ENCODE data around the gene ARF1.
A peak's percentile ranks its signal among the peaks of the same experiment; 100 is the strongest.

The ARF1 gene

DNA sequence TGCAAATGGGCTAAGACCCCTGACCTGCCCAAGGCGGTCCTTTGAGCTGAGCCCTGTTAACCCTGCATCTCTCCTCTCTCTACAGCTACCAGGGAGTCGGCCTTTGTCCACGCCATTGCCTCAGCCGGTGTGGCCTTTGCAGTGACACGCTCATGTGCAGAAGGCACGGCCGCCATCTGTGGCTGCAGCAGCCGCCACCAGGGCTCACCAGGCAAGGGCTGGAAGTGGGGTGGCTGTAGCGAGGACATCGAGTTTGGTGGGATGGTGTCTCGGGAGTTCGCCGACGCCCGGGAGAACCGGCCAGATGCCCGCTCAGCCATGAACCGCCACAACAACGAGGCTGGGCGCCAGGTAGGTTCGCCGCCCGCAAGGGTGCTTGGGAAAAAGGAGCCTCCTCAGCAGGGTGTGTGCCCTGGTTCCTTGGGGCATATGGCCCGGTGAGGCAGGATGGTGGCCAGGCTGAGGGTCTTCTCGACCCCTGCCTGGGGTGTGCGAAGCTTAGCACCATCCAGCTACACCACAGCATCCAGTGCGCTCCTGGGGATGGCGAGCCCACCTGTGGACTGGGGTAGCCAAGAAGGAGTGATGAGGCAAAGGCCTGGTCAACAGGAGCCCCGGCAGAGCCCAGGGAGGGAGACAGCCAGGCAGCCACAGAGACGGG lies 31.8 kb upstream of the ARF1 start:
- DNase-seq, result no peak

GRCh38 chr1:228058172-228058948 lies 24.1 kb upstream of the ARF1 start:
- no peak for DNase-seq

DNA sequence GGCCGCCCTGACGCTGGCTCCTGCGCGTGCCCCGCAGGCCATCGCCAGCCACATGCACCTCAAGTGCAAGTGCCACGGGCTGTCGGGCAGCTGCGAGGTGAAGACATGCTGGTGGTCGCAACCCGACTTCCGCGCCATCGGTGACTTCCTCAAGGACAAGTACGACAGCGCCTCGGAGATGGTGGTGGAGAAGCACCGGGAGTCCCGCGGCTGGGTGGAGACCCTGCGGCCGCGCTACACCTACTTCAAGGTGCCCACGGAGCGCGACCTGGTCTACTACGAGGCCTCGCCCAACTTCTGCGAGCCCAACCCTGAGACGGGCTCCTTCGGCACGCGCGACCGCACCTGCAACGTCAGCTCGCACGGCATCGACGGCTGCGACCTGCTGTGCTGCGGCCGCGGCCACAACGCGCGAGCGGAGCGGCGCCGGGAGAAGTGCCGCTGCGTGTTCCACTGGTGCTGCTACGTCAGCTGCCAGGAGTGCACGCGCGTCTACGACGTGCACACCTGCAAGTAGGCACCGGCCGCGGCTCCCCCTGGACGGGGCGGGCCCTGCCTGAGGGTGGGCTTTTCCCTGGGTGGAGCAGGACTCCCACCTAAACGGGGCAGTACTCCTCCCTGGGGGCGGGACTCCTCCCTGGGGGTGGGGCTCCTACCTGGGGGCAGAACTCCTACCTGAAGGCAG lies 23.4 kb upstream of the ARF1 start:
- peak; percentile 64 for DNase-seq

GRCh38 chr1:228059634-228060457 lies 22.7 kb upstream of the ARF1 start:
- peak; percentile 83 for DNase-seq

GRCh38 chr1:228060458-228061190 lies 21.9 kb upstream of the ARF1 start:
- no peak for DNase-seq

DNA sequence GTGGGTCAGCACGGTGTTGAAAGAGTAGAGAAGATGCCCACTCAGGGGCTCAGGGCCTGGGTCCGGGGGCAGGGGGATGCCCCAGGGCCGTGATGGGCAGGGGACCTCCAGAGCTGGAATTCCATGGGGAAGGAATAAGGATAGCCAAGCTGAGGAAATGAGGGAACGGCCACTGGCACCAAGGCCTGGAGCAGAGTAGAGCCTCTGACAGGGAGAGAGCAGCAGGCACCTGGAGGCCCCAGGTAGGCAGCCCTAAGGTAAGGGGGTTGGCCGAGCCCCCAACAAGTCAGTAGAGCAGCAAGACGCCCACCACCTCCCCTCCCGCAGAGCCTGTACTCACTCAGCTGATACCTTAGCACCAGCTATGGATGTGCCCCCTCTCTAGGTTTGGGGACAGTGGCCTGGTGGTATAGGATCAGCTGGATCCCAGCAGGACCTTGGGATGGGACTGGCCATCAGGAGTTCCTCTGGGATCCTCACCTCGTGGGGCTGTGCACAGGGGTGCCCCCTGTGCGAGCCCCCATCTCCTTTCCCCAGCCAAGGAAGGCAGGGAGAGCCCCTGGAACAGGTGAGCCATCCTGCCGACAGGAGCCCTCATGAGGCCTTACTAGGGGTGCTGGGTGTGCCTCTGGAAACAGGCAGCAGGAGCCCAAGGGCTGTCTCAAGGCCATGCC lies 21.0 kb upstream of the ARF1 start:
- no peak for DNase-seq

DNA sequence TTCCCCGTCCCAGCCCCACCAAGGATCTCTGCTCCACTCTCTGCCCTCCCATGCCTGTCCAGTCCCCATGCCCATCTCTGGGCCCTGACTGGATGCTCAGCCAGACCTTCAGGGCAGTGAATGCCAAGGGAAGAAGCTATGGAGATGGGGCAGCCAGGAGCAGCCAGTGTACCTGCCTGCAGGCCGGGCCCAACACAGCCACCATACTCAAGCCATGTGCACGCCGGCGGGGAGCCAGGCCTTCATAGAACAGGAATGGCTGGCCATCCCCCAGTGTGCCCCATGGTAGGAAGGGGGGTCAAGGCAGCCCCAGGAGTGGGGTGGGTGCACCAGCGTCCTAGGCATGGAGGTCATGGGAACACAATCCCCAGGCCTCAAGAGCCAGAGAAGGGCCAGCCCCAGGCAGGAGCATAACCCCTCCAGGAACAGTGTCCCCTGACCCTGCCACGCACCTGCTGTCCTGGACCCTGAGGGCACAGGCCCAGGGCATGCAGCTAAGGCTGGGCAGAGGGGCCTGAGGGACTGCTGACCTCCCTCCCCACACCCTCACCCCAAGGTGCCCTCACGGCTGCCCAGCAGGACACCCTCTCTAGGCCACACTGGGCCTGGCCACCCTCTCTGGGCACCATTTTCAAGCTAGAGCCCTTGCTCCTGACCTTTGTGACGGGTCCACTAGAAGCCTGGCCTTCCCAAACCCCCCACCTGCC lies 20.3 kb upstream of the ARF1 start:
- DNase-seq, result no peak

DNA sequence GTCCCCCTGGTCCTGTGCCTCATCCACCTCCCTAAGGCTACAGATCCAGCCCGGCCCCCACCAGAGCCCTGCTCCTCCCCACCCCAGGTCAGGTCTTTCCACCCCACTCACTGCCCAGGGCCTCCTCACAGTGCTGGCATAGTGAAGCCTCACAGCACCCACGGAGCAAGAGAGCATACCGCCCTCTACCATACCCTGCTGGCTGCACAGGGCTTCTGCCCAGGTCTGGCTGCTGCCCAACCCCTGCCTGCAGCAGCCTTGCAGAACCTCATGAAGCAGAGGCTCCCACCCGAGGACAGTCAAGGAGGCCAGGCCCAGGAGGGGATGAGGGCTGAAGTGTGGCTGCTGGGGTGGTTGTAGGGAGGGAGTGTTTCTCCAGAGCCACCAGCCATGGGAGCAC lies 19.7 kb upstream of the ARF1 start:
- no peak for DNase-seq

GRCh38 chr1:228063251-228064191 lies 19.0 kb upstream of the ARF1 start:
- DNase-seq, result no peak

DNA sequence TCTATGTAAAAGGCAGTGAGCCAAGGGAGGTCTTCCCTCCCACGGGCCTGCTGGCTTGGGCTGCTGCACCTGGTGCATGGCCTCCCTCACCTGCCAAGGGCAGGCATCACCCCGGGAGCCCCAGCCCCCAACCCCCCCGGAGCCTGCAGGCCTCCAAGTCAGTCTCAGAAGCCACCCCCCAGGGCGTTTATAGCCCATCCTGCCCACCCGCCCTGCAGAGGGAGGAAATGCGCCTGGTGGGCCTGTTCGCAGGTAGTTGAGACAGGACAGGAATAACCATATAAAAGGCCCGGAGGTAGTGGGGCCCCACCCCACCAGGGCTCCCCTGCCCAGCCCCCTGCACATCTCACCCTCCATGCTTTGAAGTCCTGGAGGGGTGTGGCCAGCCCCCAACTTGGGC lies 18.2 kb upstream of the ARF1 start:
- no peak for DNase-seq

DNA sequence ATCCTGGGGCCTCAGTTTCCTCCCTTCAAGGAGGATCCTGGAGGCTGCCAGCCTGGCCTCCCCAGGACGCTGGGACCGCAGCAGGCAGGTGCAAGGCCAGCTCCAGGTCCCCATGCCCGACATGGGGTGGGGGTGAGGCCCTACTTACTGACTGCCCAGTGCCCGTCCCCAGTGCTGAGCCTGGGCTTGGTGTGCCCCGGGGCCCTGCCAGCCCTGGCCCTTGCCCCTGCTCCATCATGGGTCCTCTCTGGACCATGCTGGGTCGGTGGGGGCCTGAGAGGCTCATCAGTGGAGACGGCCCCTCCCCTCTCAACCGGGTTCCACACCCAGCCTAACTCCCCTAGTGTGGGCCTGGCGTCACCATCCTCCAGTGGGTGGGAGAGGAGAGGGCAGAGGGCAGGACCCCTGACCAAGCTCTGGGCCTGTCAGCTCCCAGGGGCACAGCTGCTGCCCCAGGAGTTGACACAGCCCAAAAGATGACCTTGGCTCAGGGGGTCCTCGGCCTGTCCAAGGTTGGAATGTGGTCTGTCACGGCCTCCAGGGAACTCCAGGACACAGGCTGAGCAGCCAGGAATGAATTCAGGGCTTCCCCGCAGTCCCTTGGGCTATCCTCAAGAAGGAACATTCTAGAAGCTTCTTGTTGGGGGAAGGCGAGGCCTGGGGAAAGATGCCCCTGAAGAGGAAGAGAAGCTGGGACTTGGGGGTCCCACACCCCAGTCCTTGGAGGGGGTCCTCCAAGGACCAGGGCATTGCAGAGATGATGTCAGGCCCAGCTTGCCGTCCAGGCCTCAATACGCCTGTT lies 17.6 kb upstream of the ARF1 start:
- DNase-seq, result no peak

DNA sequence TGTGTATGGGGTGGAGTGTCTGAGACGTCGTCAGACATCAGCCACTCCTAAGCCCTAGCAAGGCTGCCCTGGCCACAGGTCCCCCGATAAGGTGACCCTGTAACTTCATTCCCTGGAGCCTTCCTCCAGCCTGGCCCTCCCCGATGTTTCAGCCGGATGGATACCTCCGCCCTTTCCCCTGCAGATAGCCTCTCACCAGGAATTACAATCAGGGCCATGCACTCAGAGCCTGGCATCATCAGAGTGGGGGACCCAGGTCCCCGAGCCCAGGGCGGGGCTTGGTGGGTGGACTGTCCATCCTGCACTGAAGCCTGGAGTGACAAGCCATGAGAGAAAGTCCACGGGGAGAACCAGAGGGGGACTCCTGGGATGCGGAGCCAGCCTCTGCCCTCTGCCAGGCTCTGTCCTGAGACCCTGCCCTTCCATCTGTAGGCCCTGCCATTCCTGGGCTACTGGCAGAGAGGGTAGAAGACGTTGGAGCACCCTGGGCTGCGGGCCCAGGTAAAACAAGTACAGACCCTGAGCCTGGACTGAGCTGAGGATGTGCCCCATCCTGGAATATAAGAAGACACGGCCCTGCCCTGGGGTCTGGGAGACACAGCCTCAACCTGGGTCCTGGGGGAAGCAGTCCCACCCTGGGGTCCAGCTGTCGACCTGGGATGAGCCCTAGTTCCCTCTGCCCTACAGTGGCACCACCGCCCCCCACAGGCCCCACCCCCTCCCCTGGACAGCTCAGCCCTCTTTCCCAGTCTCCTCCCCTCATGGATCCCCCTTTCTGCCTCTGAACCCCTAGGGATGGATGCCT lies 16.8 kb upstream of the ARF1 start:
- no peak for DNase-seq

- no peak for DNase-seq
Observed at GRCh38 chr1:228066416-228066815, 16.1 kb upstream of the ARF1 start.

GRCh38 chr1:228066891-228067654 lies 15.4 kb upstream of the ARF1 start:
- no peak for DNase-seq

- no peak for DNase-seq
Observed at GRCh38 chr1:228068359-228068758, 14.1 kb upstream of the ARF1 start.

GRCh38 chr1:228070173-228070572 lies 12.3 kb upstream of the ARF1 start:
- no peak for DNase-seq

DNA sequence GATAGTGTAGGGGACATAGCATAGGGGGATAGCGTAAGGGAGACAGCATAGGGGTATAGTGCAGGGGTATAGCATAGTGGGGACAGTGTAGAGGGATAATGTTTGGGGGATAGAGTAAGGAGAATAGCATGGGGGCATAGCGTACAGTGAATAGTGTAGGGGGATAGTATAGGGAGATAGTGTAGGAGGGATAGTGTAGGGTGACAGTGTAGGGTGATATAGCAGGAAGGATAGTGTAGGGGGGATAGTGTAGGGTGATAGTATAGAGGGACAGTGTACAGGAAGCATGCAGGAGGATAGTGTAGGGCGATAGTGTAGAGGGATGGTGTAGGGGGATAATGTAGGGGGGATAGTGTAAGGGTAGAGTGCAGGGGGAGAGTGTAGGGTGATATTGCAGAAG lies 11.7 kb upstream of the ARF1 start:
- DNase-seq, result no peak
